GM13977 (cell line): ENCODE measurements around the gene AZU1.
A peak's percentile ranks its signal among the peaks of the same experiment; 100 is the strongest.

Source experiments
- DNase-seq: peaks from one replicate; pipeline ENCODE4 v3.0.0; 2012; ENCODE audit warnings: low spot score
- in situ Hi-C: fragments of 300-500 bp; cut with MboI; formaldehyde crosslinking; loops from one replicate; pipeline ENCODE4 v1.12.0; 2022; ENCODE audit warnings: low sequenced_read_pairs, low pct_unique_long_range_greater_than_20kb, mixed read lengths, inconsistent platforms; ENCODE audit not compliant: unreplicated experiment
- TF ChIP-seq, protein P1 (sequence below): IDR thresholded peaks from 2 replicates; pipeline ENCODE4 v1.5.1; 2012; ENCODE audit warnings: mild to moderate bottlenecking, control low read depth; ENCODE audit not compliant: insufficient read depth; ENCODE audit errors: extremely low read depth, missing control alignments

Gene AZU1

DNA sequence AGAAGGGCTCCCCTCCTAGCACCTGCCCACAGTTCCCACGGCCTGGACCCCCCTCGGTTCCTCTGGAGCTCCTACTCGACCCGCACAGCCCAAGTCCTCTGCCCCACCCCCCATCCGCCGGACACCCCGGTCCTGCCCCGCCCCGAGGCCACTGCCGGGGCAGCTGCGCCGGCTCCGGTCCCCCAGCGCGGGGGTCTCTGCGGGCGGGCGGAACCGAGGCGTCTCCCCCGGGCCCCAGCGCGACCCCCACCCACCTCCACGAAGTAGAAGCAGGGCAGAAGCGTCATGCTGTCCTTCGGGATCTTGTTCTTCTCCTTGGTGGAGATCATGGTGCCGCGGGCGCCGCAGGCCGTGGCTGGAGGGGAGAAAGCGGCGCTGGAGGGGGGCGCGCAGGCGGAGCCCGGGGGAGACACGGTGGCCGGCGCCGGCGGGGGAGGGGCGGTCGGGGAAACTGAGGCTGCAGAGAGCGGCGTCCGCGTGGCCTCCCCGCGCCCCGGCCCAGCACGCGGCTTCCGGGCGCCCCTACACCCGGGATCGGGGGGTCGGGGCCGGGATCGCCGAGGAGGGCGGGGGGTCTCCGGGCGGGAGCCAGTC, 6.3 kb upstream of the AZU1 start:
- TF ChIP-seq, protein P1, sequence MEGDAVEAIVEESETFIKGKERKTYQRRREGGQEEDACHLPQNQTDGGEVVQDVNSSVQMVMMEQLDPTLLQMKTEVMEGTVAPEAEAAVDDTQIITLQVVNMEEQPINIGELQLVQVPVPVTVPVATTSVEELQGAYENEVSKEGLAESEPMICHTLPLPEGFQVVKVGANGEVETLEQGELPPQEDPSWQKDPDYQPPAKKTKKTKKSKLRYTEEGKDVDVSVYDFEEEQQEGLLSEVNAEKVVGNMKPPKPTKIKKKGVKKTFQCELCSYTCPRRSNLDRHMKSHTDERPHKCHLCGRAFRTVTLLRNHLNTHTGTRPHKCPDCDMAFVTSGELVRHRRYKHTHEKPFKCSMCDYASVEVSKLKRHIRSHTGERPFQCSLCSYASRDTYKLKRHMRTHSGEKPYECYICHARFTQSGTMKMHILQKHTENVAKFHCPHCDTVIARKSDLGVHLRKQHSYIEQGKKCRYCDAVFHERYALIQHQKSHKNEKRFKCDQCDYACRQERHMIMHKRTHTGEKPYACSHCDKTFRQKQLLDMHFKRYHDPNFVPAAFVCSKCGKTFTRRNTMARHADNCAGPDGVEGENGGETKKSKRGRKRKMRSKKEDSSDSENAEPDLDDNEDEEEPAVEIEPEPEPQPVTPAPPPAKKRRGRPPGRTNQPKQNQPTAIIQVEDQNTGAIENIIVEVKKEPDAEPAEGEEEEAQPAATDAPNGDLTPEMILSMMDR, result no peak
- DNase-seq, result peak; percentile 47
- in situ Hi-C loops, result no loop called here

DNA sequence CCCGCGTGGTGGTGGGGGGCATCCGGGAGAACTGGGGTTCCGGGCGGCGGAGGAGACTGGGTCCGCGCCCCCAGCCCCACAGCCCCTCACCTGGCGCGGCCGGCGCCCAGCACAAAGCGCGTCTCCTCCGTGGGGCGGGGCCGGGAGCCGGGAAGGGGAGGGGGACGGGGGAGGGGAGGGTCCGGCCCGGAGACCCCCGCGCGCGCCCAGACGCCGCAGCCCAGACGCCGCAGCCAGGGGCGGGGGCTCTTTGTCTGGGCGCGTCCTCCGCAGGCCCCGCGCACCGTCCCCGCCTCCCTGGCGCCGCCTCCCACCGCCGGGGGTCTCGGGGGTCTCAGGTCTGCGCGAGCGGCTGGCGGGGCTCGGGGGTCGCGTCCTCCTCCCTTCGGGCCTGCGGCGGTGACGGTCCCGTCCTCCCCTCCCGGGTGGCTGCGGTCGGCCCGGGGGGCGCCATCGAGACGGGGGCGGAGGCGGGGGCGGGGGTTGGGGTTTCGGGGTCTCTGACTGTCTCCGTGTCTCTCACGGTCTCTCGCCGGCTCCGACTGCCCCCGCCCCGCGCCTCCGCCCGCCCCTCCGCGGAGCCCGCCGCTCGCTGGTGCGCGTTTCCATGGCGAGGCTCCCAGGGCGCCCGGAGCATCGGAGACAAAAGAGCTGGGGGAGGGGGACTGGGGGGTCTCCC, 5.7 kb upstream of the AZU1 start, which contains the start of gene PLPPR3:
PLPPR3 (minus strand) TSS at position 131 of the 679 bp plus-strand sequence. CDS start 396 bp downstream, outside the sequence.
- peak; percentile 48 for DNase-seq
- TF ChIP-seq, protein P1, result no peak
- in situ Hi-C loops, result no loop called here

DNA sequence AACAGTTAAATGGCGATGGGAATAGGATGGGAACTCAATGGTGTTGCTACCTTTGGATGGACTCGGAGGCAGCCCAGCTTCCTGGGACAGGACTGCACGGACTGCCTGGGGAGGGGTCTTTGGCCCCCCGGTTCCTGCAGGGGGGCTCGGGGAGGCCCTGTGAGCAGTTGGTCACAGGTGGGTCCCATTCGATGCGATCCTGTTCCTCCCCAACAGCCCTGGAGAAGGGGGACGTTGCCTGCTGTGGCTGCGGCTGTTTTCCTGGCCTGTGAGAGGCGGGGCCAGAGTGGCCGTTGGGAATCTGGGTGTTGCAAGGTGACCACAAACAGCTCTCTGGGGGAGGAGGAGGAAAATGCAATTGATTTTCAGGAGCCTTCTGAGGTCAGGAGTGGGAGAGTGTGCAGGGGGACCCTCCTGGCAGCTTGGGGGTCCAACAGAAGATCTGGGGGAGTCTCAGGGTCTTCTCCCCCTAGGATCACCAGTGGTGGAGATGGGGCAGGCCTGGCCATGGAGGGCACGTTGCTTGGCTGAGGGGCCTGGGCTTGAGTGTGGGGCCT, 4.0 kb upstream of the AZU1 start:
- in situ Hi-C loops, result no loop called here
- no peak for DNase-seq
- TF ChIP-seq, protein P1, result no peak

GRCh38 chr19:824885-825284, 2.8 kb upstream of the AZU1 start:
- in situ Hi-C loops, result no loop called here
- TF ChIP-seq, protein P1, result no peak
- DNase-seq, result no peak

DNA sequence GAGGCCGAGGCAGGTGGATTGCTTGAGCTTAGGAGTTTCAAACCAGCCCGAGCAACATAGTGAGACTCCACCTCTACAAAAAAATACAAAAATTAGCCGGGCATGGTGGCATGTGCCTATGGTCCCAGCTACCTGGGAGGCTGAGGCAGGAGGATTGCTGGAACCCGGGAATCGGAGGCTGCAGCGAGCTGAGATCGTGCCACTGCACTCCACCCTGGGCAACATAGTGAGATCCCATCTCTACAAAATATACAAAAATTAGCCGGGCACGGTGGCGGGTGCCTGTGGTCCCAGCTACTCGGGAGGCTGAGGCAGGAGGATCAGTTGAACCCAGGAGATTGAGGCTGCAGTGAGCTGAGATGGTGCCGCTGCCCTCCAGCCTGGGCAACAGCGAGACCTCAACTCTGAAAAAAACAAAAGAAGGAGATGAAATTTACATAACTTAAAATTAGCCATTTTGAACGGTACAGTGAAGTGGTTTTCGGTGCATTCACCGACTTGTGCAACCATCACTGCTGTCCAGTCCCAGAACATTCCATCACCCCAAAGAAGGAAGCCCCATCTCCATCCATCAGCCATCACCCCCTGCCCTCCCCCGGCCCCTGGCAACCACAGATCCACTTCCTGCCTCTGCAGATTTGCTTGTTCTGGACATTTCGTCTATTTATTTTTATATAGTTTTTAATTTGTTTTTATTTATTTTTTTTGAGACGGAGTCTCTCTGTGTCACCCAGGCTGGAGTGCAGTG, 1.6 kb upstream of the AZU1 start:
- in situ Hi-C loops, result no loop called here
- TF ChIP-seq, protein P1, result no peak
- no peak for DNase-seq

GRCh38 chr19:827314-827709, 325 bp upstream of the AZU1 start:
- in situ Hi-C loops, result no loop called here
- TF ChIP-seq, protein P1, result no peak
- no peak for DNase-seq
